Thyroid gland (tissue), 4 donors: Measurements from ENCODE around the gene TP73. TPM values are rescaled to one million over a fixed set of nuclear protein-coding genes. Genes with fewer than 3 reads are reported as not detected.
"Not testable (repeated sequence)": the region's sequence is repeated elsewhere in the genome, so short reads cannot be mapped to it uniquely, and the experiment has no call there.

Source experiments
- DNase-seq, 2 donors: peaks; one replicate each; pipeline ENCODE4 v3.0.0-alpha.2; 2019
- H3K27ac ChIP-seq, 3 donors: fragments of 200-600 bp; sonication (generic); 1 replicate in 2 of 3; 2 replicates in 1 of 3; pipeline ENCODE4 v1.5.1; 2016 to 2019; ENCODE audit warnings: mild to moderate bottlenecking in 1 of 3, moderate library complexity in 1 of 3
- H3K27me3 ChIP-seq: fragments of 200-600 bp; sonication (generic); one replicate; pipeline ENCODE4 v1.5.1; 2019
- H3K36me3 ChIP-seq, 2 donors: fragments of 200-600 bp; sonication (generic); one replicate each; pipeline ENCODE4 v1.5.1; 2016 to 2019
- H3K4me1 ChIP-seq, 2 donors: fragments of 200-600 bp; sonication (generic); one replicate each; pipeline ENCODE4 v1.5.1; 2017 to 2019
- H3K4me3 ChIP-seq, 3 donors: fragments of 200-600 bp; sonication (generic); replicated peaks in 1 of 3; 1 replicate in 2 of 3; 2 replicates in 1 of 3; pipeline ENCODE4 v1.5.1; 2016; ENCODE audit warnings: mild to moderate bottlenecking in 1 of 3
- H3K9me3 ChIP-seq: fragments of 200-600 bp; sonication (generic); one replicate; pipeline ENCODE4 v1.5.1; 2017
- POLR2A ChIP-seq, 2 donors: fragments of 450-650 bp; IDR thresholded peaks; one replicate each; pipeline ENCODE4 v1.6.1; 2017; ENCODE audit warnings: antibody characterized with exemption in 2 of 2, mild to moderate bottlenecking in 2 of 2, moderate library complexity in 1 of 2
- WGBS, 2 donors: methylation state at CpG; one replicate each; pipeline ENCODE4 v1.1.5; 2017; 5-methylcytosine and 5-hydroxymethylcytosine counted together
- intact Hi-C: fragments of 100-400 bp; cut with DNase I; formaldehyde crosslinking; loops from one replicate; pipeline ENCODE4 v1.15.1; 2023
- total RNA-seq, 4 donors: library from RNA; depleted of rRNA; stranded (reverse); fragments of >200 nt; gene quantifications; one replicate each; pipeline ENCODE4 v1.2.3, GENCODE V29; 2016
- TF ChIP-seq, protein P1 (sequence below), 6 experiments: fragments of 200-600 bp in 3 of 6; fragments of 450-650 bp in 3 of 6; sonication (generic) in 3 of 6; IDR thresholded peaks; one replicate each; pipeline ENCODE4 v1.5.1; 2016 to 2019; ENCODE audit warnings: antibody characterized with exemption in 6 of 6, mild to moderate bottlenecking in 2 of 6, inconsistent platforms in 1 of 6, moderate library complexity in 1 of 6

The TP73 gene
- total RNA-seq, 4 donors from 2014 or later: 0.33 to 0.49 TPM; not detected in 2

- intact Hi-C loops: no loop called here
- H3K4me1 ChIP-seq: peaks cover 26 to 30% of the 10 kb centered on the region in 2 donors
- WGBS, 2 donors: 28 to 33% methylated on average over 13 to 14 of the region's 35 CpGs
These were observed 94.1 kb downstream of the TP73 start for GRCh38 chr1:3746389-3746829.

DNA sequence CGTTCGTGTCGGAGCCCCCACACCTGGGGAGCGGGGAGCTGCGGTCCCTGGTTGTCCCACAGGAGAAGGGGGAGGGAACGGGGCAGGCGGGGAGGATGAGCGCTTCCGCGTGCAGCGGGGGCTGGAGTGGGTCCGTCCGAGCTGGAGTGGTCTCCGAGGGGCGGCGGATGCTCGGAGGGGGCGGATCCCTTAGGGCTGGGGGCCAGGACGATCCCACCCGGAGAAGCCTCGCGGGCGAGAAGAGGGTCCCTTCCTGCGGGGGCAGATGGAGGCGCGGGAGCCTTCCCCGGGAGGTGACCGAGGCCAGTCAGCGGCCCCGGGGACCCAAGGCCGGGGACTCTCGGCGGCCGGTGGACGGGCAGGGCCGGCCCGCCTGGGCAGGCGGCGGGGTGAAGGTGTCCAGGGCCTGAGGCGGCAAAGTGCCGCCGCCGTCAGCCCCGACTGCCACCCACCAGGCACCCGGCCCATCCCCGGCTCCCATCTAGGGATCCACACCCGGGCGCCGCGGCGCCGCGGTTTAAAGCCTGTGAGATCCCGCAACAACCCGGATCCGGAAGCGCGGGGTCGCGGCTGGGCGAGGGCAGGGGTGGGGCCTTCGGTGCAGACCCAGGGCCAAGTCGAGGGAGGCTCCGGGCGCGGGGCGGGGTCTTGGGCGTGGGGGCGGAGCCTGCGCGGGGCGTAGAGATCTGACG lies 94.7 kb downstream of the TP73 start:
- peak; percentile 91 for DNase-seq
- Histone ChIP-seq H3K36me3 (peaks cover 4 to 10% of the 10 kb centered on the region in 2 donors), H3K4me1 (peaks cover 26 to 30% of the 10 kb centered on the region in 2 donors), H3K27ac (peak overlapping the region in 2 of 3 donors; percentile 51 to 71), H3K9me3 (no peaks in the 10 kb centered on the region), H3K4me3 (peak overlapping the region; percentile 40 to 83 (median 54)), H3K27me3 (no peaks in the 10 kb centered on the region)
- intact Hi-C loops: no loop called here
- peak in 1 of 2 donors; percentile 57 for TF ChIP-seq POLR2A (IDR thresholded peaks at IDR 0.05)
- TF ChIP-seq, protein P1, sequence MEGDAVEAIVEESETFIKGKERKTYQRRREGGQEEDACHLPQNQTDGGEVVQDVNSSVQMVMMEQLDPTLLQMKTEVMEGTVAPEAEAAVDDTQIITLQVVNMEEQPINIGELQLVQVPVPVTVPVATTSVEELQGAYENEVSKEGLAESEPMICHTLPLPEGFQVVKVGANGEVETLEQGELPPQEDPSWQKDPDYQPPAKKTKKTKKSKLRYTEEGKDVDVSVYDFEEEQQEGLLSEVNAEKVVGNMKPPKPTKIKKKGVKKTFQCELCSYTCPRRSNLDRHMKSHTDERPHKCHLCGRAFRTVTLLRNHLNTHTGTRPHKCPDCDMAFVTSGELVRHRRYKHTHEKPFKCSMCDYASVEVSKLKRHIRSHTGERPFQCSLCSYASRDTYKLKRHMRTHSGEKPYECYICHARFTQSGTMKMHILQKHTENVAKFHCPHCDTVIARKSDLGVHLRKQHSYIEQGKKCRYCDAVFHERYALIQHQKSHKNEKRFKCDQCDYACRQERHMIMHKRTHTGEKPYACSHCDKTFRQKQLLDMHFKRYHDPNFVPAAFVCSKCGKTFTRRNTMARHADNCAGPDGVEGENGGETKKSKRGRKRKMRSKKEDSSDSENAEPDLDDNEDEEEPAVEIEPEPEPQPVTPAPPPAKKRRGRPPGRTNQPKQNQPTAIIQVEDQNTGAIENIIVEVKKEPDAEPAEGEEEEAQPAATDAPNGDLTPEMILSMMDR (IDR thresholded peaks at IDR 0.05): no peak
- 1% methylated on average over 17 to 22 of the region's 73 CpGs for WGBS, 2 donors

More at GRCh38 chr1:3746389-3746829, 94.1 kb downstream of the TP73 start:
- Histone ChIP-seq H3K27me3 (no peaks in the 10 kb centered on the region), H3K9me3 (no peaks in the 10 kb centered on the region), H3K36me3 (peaks cover 10 to 15% of the 10 kb centered on the region in 2 donors), H3K27ac (peak overlapping the region in 1 of 3 donors; percentile 71), H3K4me3 (peak overlapping the region in 2 of 3 donors; percentile 40 to 83)
- DNase-seq: no peak
- TF ChIP-seq, protein P1 (IDR thresholded peaks at IDR 0.05): no peak
- TF ChIP-seq POLR2A (IDR thresholded peaks at IDR 0.05): no peak

DNA sequence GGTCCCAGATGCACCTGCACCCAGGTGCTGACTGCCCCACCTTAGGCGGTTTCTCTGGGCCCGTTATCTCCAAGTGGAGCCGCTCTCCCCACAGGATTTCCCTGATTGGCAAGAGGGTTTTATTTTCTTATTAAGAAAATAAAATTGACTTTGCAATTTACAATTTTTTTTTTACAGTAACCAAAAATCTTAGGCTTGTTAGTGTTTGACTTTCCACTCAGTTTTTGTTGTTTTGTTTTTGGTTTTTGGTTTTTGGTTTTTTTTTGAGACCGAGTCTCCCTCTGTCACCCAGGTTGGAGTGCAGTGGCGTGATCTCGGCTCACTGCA lies 95.2 kb downstream of the TP73 start:
- no peak for DNase-seq
- TF ChIP-seq POLR2A (IDR thresholded peaks at IDR 0.05): no peak
- TF ChIP-seq, protein P1 (IDR thresholded peaks at IDR 0.05): no peak
- intact Hi-C loops: no loop called here
- Histone ChIP-seq H3K27ac (peak overlapping the region in 1 of 3 donors; percentile 71), H3K36me3 (peaks cover 0 to 5% of the 10 kb centered on the region in 2 donors), H3K27me3 (no peaks in the 10 kb centered on the region), H3K9me3 (no peaks in the 10 kb centered on the region), H3K4me1 (peaks cover 26 to 30% of the 10 kb centered on the region in 2 donors), H3K4me3 (peak overlapping the region; percentile 40 to 83 (median 54))
- WGBS, 2 donors: 47 to 49% methylated on average over 6 of the region's 6 CpGs

- TF ChIP-seq, protein P1 (IDR thresholded peaks at IDR 0.05): no peak
- TF ChIP-seq POLR2A (IDR thresholded peaks at IDR 0.05): no peak
- Histone ChIP-seq H3K27ac (peak overlapping the region in 1 of 3 donors; percentile 7), H3K27me3 (no peaks in the 10 kb centered on the region), H3K4me1 (peaks cover 26 to 30% of the 10 kb centered on the region in 2 donors), H3K4me3 (peak overlapping the region in 1 of 3 donors; percentile 83), H3K9me3 (no peaks in the 10 kb centered on the region), H3K36me3 (peaks cover 0 to under 1% of the 10 kb centered on the region in 2 donors)
- 73 to 77% methylated on average over 13 of the region's 13 CpGs for WGBS, 2 donors
- no peak for DNase-seq
- intact Hi-C loops: no loop called here
These were observed 95.6 kb downstream of the TP73 start for GRCh38 chr1:3747903-3748302.

GRCh38 chr1:3748316-3748900 lies 96.1 kb downstream of the TP73 start:
- 30 to 49% methylated on average over 15 of the region's 15 CpGs for WGBS, 2 donors
- H3K27ac ChIP-seq: peak overlapping the region in 1 of 3 donors; percentile 7
- H3K27me3 ChIP-seq, H3K36me3 ChIP-seq, H3K4me3 ChIP-seq, intact Hi-C loops, H3K9me3 ChIP-seq: not testable (repeated sequence)
- peak in 1 of 2 donors; percentile 16 for TF ChIP-seq POLR2A (IDR thresholded peaks at IDR 0.05)
- H3K4me1 ChIP-seq: peaks cover 26 to 30% of the 10 kb centered on the region in 2 donors
- DNase-seq: peak; percentile 84 to 90
